HepG2 (cell line): ENCODE results near the gene TIA1. TPM values are rescaled to one million over a fixed set of nuclear protein-coding genes. Genes with fewer than 3 reads are reported as not detected.

Experiments
- CREB1 ChIP-seq, 2 experiments: fragments of 450-650 bp in 1 of 2; IDR thresholded peaks; 2 replicates each; pipeline ENCODE4 v1.6.1; 2016 to 2017; ENCODE audit warnings: control low read depth in 1 of 2, mild to moderate bottlenecking in 1 of 2, missing compliant biosample characterization in 1 of 2, missing genetic modification characterization in 1 of 2
- FOXJ3 ChIP-seq: sonication (generic); formaldehyde crosslinking; IDR thresholded peaks from 2 replicates; pipeline ENCODE4 v1.4.0; 2020; ENCODE audit warnings: missing genetic modification reagents, mild to moderate bottlenecking, borderline replicate concordance
- GTF3A ChIP-seq: sonication (generic); formaldehyde crosslinking; conservative IDR thresholded peaks from 2 replicates; pipeline ENCODE4 v1.4.0; 2020; ENCODE audit warnings: mild to moderate bottlenecking, missing genetic modification reagents
- HNRNPH1 ChIP-seq: fragments of 200-400 bp; formaldehyde crosslinking; optimal IDR thresholded peaks from 2 replicates; pipeline ENCODE3; 2017; ENCODE audit warnings: mild to moderate bottlenecking, low read depth, low read length
- IKZF1 ChIP-seq: fragments of 450-650 bp; IDR thresholded peaks from 2 replicates; pipeline ENCODE4 v1.7.1; 2016
- KDM2A ChIP-seq: sonication (generic); formaldehyde crosslinking; IDR thresholded peaks from 2 replicates; pipeline ENCODE4 v1.4.0; 2020; ENCODE audit warnings: low read depth, missing genetic modification reagents, borderline replicate concordance
- MATR3 ChIP-seq: sonication (generic); formaldehyde crosslinking; IDR thresholded peaks from 2 replicates; pipeline ENCODE4 v1.4.0; 2020; ENCODE audit warnings: missing genetic modification reagents
- NFIB ChIP-seq: sonication (generic); formaldehyde crosslinking; IDR thresholded peaks from 2 replicates; pipeline ENCODE4 v1.9.0; 2021; ENCODE audit warnings: missing genetic modification reagents, mild to moderate bottlenecking, borderline replicate concordance
- NFYB ChIP-seq: sonication (generic); formaldehyde crosslinking; IDR thresholded peaks from 2 replicates; pipeline ENCODE4 v1.4.0; 2020; ENCODE audit warnings: missing genetic modification reagents
- SUZ12 ChIP-seq: fragments of 150-350 bp; IDR thresholded peaks from 2 replicates; pipeline ENCODE4 v1.6.1; 2014; ENCODE audit warnings: low read depth, low read length
- TAF15 ChIP-seq: fragments of 200-400 bp; formaldehyde crosslinking; IDR thresholded peaks from one replicate; pipeline ENCODE4 v1.6.1; 2018; ENCODE audit warnings: mild to moderate bottlenecking, low read depth, low read length; ENCODE audit not compliant: poor library complexity, severe bottlenecking
- TCF12 ChIP-seq, 2 experiments: fragments of 450-650 bp in 1 of 2; sonication (generic) in 1 of 2; formaldehyde crosslinking in 1 of 2; IDR thresholded peaks; 2 replicates each; pipeline versions ENCODE4 v1.6.1 to v1.8.0; 2017 to 2022; ENCODE audit warnings: antibody characterized with exemption in 1 of 2, mild to moderate bottlenecking in 1 of 2, missing genetic modification reagents in 1 of 2, moderate library complexity in 1 of 2
- TCF7 ChIP-seq: sonication (generic); IDR thresholded peaks from 2 replicates; pipeline ENCODE4 v1.6.1; 2016; ENCODE audit warnings: antibody characterized with exemption, low read depth
- THYN1 ChIP-seq: sonication (generic); formaldehyde crosslinking; IDR thresholded peaks from 2 replicates; pipeline ENCODE4 v1.8.1; 2023; ENCODE audit warnings: low read depth, mild to moderate bottlenecking, moderate library complexity, missing genetic modification reagents, borderline replicate concordance
- ZNF382 ChIP-seq: sonication (generic); formaldehyde crosslinking; IDR thresholded peaks from 2 replicates; pipeline ENCODE4 v1.5.0; 2020; ENCODE audit warnings: missing genetic modification reagents, mild to moderate bottlenecking, borderline replicate concordance
- ZNF432 ChIP-seq: sonication (generic); formaldehyde crosslinking; IDR thresholded peaks from 2 replicates; pipeline ENCODE4 v1.5.0; 2020; ENCODE audit warnings: missing genetic modification reagents, mild to moderate bottlenecking, borderline replicate concordance
- ZNF589 ChIP-seq: sonication (generic); formaldehyde crosslinking; conservative IDR thresholded peaks from 2 replicates; pipeline ENCODE4 v1.8.0; 2022; ENCODE audit warnings: mild to moderate bottlenecking, moderate library complexity, missing genetic modification reagents
- ZNF720 ChIP-seq: sonication (generic); formaldehyde crosslinking; IDR thresholded peaks from 2 replicates; pipeline ENCODE4 v1.4.0; 2020; ENCODE audit warnings: missing genetic modification reagents
- ZNF772 ChIP-seq: sonication (generic); formaldehyde crosslinking; IDR thresholded peaks from 2 replicates; pipeline ENCODE4 v1.5.0; 2020; ENCODE audit warnings: mild to moderate bottlenecking, missing genetic modification reagents
- ZNF841 ChIP-seq: sonication (generic); formaldehyde crosslinking; IDR thresholded peaks from 2 replicates; pipeline ENCODE4 v1.8.1; 2023; ENCODE audit warnings: missing genetic modification reagents, borderline replicate concordance
- ZSCAN12 ChIP-seq: sonication (generic); formaldehyde crosslinking; IDR thresholded peaks from 2 replicates; pipeline ENCODE4 v1.9.0; 2021; ENCODE audit warnings: mild to moderate bottlenecking, missing genetic modification reagents
- ZSCAN29 ChIP-seq: sonication (generic); formaldehyde crosslinking; conservative IDR thresholded peaks from 2 replicates; pipeline ENCODE4 v1.4.0; 2020; ENCODE audit warnings: mild to moderate bottlenecking, missing genetic modification reagents
- polyA plus RNA-seq, 8 experiments: library from polyadenylated mRNA; depleted of rRNA in 3 of 8; stranded (reverse) in 7 of 8; unstranded in 1 of 8; fragments of >200 nt; fragmentation: Illumina TruSeq in 4 of 8; extraction: Trizol in 4 of 8; gene quantifications; 2 replicates each; pipeline versions ENCODE4 v1.2.1 to v1.2.3, GENCODE V29; 2011 to 2016; ENCODE audit warnings: low read depth in 4 of 8, missing spikeins in 1 of 8, mixed read lengths in 1 of 8; ENCODE audit not compliant: insufficient read depth in 1 of 8
- total RNA-seq, 5 experiments: library from RNA; depleted of rRNA; stranded (reverse); fragments of >200 nt; fragmentation: Illumina TruSeq; extraction: Trizol; gene quantifications; 2 replicates each; pipeline ENCODE4 v1.2.3, GENCODE V29; 2016; ENCODE audit warnings: low read depth in 1 of 5
- TF ChIP-seq, protein P1 (sequence below): sonication (generic); IDR thresholded peaks from 2 replicates; pipeline ENCODE4 v1.6.1; 2016; ENCODE audit warnings: low read depth, borderline replicate concordance
- TF ChIP-seq, protein P2 (sequence below): sonication (generic); formaldehyde crosslinking; IDR thresholded peaks from 2 replicates; pipeline ENCODE4 v1.4.0; 2020; ENCODE audit warnings: missing genetic modification reagents
- TF ChIP-seq, protein P3 (sequence below): sonication (generic); formaldehyde crosslinking; IDR thresholded peaks from 2 replicates; pipeline ENCODE4 v1.4.0; 2020; ENCODE audit warnings: missing genetic modification reagents

Gene TIA1
- total and polyA plus RNA-seq, 2 of the 13 experiments (the other 11 are each of a cell fraction or from before 2014, with no cell fraction given): 209 to 319 TPM

DNA sequence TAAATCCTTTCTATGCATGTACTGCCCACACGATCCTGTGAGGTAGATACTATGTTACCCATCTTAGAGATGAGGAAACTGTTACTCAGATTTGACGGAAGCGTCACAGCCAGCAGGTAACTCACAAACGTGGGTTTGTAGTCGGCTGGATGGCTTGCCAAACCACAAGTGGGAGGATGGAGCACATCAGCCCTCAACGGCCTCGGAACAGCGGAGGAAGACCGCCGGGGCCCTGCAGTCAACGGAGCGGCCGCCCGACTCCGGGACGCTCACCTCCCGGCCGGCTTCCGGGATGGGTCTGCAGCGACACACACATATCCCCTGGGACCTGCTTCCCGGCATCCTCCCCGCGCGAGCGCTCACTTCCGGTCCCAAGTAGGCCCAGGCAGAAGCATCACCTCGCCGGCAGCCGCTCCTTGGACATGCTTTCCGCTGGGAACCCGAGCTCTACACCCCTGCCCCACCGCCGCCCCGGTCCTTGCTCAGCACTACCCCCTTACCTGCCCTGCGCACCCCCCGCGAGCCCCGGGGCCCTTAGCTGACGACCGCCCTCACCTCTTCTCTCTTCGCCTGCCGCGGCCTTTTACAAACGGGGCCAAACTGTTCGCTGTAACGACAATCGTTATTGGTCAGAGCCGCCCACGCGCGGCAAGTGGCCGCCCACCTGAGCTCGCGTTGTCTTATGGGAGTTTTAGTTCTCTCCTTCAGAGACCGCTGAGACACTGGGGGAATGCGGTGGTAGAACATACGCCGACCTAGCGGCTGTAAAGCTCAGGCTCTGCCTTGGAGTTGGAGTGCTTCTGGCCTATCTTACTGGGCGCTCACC, 57.8 kb downstream of the TIA1 start, which contains the start of gene C2orf42 (continued):
- TF ChIP-seq, protein P1, sequence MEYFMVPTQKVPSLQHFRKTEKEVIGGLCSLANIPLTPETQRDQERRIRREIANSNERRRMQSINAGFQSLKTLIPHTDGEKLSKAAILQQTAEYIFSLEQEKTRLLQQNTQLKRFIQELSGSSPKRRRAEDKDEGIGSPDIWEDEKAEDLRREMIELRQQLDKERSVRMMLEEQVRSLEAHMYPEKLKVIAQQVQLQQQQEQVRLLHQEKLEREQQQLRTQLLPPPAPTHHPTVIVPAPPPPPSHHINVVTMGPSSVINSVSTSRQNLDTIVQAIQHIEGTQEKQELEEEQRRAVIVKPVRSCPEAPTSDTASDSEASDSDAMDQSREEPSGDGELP: peak; percentile 71; the same call in 1 of the 2 replicates
- peak; percentile 90 for TF ChIP-seq ZSCAN29 (CRISPR knock-in tag)
- TF ChIP-seq ZNF432: no peak
- TF ChIP-seq NFIB (CRISPR knock-in tag): no peak
- TF ChIP-seq, protein P2, sequence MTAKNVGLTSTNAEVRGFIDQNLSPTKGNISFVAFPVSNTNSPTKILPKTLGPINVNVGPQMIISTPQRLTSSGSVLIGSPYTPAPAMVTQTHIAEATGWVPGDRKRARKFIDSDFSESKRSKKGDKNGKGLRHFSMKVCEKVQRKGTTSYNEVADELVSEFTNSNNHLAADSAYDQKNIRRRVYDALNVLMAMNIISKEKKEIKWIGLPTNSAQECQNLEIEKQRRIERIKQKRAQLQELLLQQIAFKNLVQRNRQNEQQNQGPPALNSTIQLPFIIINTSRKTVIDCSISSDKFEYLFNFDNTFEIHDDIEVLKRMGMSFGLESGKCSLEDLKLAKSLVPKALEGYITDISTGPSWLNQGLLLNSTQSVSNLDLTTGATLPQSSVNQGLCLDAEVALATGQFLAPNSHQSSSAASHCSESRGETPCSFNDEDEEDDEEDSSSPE (CRISPR knock-in tag): peak; percentile 75
- TF ChIP-seq, protein P3, sequence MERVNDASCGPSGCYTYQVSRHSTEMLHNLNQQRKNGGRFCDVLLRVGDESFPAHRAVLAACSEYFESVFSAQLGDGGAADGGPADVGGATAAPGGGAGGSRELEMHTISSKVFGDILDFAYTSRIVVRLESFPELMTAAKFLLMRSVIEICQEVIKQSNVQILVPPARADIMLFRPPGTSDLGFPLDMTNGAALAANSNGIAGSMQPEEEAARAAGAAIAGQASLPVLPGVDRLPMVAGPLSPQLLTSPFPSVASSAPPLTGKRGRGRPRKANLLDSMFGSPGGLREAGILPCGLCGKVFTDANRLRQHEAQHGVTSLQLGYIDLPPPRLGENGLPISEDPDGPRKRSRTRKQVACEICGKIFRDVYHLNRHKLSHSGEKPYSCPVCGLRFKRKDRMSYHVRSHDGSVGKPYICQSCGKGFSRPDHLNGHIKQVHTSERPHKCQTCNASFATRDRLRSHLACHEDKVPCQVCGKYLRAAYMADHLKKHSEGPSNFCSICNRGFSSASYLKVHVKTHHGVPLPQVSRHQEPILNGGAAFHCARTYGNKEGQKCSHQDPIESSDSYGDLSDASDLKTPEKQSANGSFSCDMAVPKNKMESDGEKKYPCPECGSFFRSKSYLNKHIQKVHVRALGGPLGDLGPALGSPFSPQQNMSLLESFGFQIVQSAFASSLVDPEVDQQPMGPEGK (CRISPR knock-in tag): 0 out of 2 replicates have a peak, but pooled peaks have one; percentile 37
- TF ChIP-seq ZNF720 (CRISPR knock-in tag): 0 out of 2 replicates have a peak, but pooled peaks have one; percentile 53
- TF ChIP-seq ZNF382 (CRISPR knock-in tag): no peak
- TF ChIP-seq TCF12 (IDR thresholded peaks at IDR 0.05): no peak
- no peak for TF ChIP-seq TCF12 (CRISPR knock-in tag; IDR thresholded peaks at IDR 0.05)
- TF ChIP-seq THYN1 (CRISPR knock-in tag): no peak
- no peak for TF ChIP-seq IKZF1
- peak; percentile 79; the same call in 1 of the 2 replicates for TF ChIP-seq ZNF589 (CRISPR knock-in tag)
- TF ChIP-seq ZSCAN12: no peak
- no peak for TF ChIP-seq MATR3
- TF ChIP-seq GTF3A (CRISPR knock-in tag): no peak; the same call in 1 of the 2 replicates
- TF ChIP-seq TAF15: no peak
- TF ChIP-seq KDM2A (CRISPR knock-in tag): peak; percentile 97
- peak; percentile 86 for TF ChIP-seq CREB1 (IDR thresholded peaks at IDR 0.05)
- TF ChIP-seq CREB1 (CRISPR knock-in tag; IDR thresholded peaks at IDR 0.05): peak; percentile 96
- peak; percentile 93 for TF ChIP-seq NFYB (CRISPR knock-in tag)
- TF ChIP-seq FOXJ3: no peak; the same call in 1 of the 2 replicates
- no peak for TF ChIP-seq HNRNPH1
- TF ChIP-seq ZNF772 (CRISPR knock-in tag): peak; percentile 79
- no peak for TF ChIP-seq ZNF841
- TF ChIP-seq SUZ12: peak; percentile 46
- TF ChIP-seq TCF7: no peak
